ENCODE results near the gene FYN. TPM values are rescaled to one million over a fixed set of nuclear protein-coding genes. Genes with fewer than 3 reads are reported as not detected.

FYN gene
- total and polyA plus RNA-seq, 2 of the 4 experiments (the other 2 are of a cell fraction), result 30.8 to 36.4 TPM

- ChIA-PET POLR2A (ENCODE audit: unreplicated experiment) (no interaction called here), CTCF (no interaction called here)
- Histone ChIP-seq H3K9me1 (ENCODE audit: insufficient read depth, low read length) (peaks cover 8% of the 10 kb centered on the region; the same call in 1 of the 2 replicates), H2BK15ac (ENCODE audit: low read depth, low read length) (no peak overlapping the region), H3K36me3 (ENCODE audit: control insufficient read depth, insufficient read depth, low read length) (peaks cover 1% of the 10 kb centered on the region; the same call in 1 of the 2 replicates), H3K4me3 (ENCODE audit: insufficient read depth, low read depth, low read length) (no peak overlapping the region), H4K5ac (ENCODE audit: low read depth, low read length) (no peak overlapping the region), H4K8ac (ENCODE audit: low read depth in 2 of 2, low read length in 2 of 2) (no peak overlapping the region), H2BK5ac (ENCODE audit: low read depth, low read length, poor library complexity, severe bottlenecking) (no peak overlapping the region), H3K23ac (ENCODE audit: low read depth, low read length) (no peak overlapping the region), H3K4ac (ENCODE audit: low read depth, low read length) (no peak overlapping the region), H2AFZ (replicated peaks; ENCODE audit: low read length, poor library complexity) (no peak overlapping the region), H3K27me3 (ENCODE audit: control insufficient read depth, insufficient read depth, low read length) (no peaks in the 10 kb centered on the region), H3K14ac (replicated peaks; ENCODE audit: low read depth, low read length) (no peak overlapping the region), H3K79me1 (ENCODE audit: low read depth in 1 of 2, low read length in 2 of 2) (no peaks in the 10 kb centered on the region), H2BK20ac (ENCODE audit: low read depth, low read length) (no peak overlapping the region), H3K56ac (ENCODE audit: extremely low read depth, insufficient read depth, low read length) (no peak overlapping the region), H3K4me1 (ENCODE audit: control insufficient read depth, insufficient read depth, low read length) (peaks cover 18% of the 10 kb centered on the region), H3K9ac (ENCODE audit: low read depth, low read length) (no peak overlapping the region), H4K20me1 (ENCODE audit: insufficient read depth, low read length) (no peaks in the 10 kb centered on the region), H2AK9ac (replicated peaks; ENCODE audit: low read depth, low read length, poor library complexity) (no peak overlapping the region), H2AK5ac (ENCODE audit: low read depth, low read length) (no peak overlapping the region), H3K4me2 (ENCODE audit: low read depth, low read length) (no peak overlapping the region), H3K9me3 (ENCODE audit: control insufficient read depth, insufficient read depth, low read length) (no peaks in the 10 kb centered on the region), H3K18ac (ENCODE audit: low read depth, low read length) (no peak overlapping the region), H3K27ac (ENCODE audit: insufficient read depth, low read length) (no peak overlapping the region), H2BK120ac (ENCODE audit: low read depth, low read length) (no peak overlapping the region), H4K91ac (ENCODE audit: insufficient read depth, low read depth, low read length) (no peak overlapping the region)
- no CpG with 5 or more reads among the region's 3 CpGs for WGBS, 2 experiments (ENCODE audit: extremely low coverage in 2 of 2, insufficient read length in 1 of 2)
- TF ChIP-seq, protein P1, sequence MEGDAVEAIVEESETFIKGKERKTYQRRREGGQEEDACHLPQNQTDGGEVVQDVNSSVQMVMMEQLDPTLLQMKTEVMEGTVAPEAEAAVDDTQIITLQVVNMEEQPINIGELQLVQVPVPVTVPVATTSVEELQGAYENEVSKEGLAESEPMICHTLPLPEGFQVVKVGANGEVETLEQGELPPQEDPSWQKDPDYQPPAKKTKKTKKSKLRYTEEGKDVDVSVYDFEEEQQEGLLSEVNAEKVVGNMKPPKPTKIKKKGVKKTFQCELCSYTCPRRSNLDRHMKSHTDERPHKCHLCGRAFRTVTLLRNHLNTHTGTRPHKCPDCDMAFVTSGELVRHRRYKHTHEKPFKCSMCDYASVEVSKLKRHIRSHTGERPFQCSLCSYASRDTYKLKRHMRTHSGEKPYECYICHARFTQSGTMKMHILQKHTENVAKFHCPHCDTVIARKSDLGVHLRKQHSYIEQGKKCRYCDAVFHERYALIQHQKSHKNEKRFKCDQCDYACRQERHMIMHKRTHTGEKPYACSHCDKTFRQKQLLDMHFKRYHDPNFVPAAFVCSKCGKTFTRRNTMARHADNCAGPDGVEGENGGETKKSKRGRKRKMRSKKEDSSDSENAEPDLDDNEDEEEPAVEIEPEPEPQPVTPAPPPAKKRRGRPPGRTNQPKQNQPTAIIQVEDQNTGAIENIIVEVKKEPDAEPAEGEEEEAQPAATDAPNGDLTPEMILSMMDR (conservative IDR thresholded peaks at IDR 0.05; ENCODE audit: low read depth, low read length), result no peak
- no peak for TF ChIP-seq BHLHE40 (IDR thresholded peaks at IDR 0.05; ENCODE audit: low read depth, low read length)
- no peak for TF ChIP-seq MAZ (IDR thresholded peaks at IDR 0.05; ENCODE audit: borderline replicate concordance, low read depth, low read length)
- no peak for TF ChIP-seq MXI1 (IDR thresholded peaks at IDR 0.05; ENCODE audit: borderline replicate concordance, low read depth, low read length)
- TF ChIP-seq, protein P2, sequence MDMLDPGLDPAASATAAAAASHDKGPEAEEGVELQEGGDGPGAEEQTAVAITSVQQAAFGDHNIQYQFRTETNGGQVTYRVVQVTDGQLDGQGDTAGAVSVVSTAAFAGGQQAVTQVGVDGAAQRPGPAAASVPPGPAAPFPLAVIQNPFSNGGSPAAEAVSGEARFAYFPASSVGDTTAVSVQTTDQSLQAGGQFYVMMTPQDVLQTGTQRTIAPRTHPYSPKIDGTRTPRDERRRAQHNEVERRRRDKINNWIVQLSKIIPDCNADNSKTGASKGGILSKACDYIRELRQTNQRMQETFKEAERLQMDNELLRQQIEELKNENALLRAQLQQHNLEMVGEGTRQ (IDR thresholded peaks at IDR 0.05; ENCODE audit: low read depth, low read length), result no peak
- TF ChIP-seq FOS (IDR thresholded peaks at IDR 0.05; ENCODE audit: low read depth, low read length), result no peak
- TF ChIP-seq CEBPB (IDR thresholded peaks at IDR 0.05; ENCODE audit: low read depth, low read length), result no peak
- no peak for TF ChIP-seq SMC3 (IDR thresholded peaks at IDR 0.05; ENCODE audit: low read depth, low read length)
- TF ChIP-seq MAFK (IDR thresholded peaks at IDR 0.05; ENCODE audit: low read depth, low read length), result no peak
- TF ChIP-seq POLR2A (IDR thresholded peaks at IDR 0.05; ENCODE audit: low read depth, low read length), result no peak
- TF ChIP-seq, protein P3, sequence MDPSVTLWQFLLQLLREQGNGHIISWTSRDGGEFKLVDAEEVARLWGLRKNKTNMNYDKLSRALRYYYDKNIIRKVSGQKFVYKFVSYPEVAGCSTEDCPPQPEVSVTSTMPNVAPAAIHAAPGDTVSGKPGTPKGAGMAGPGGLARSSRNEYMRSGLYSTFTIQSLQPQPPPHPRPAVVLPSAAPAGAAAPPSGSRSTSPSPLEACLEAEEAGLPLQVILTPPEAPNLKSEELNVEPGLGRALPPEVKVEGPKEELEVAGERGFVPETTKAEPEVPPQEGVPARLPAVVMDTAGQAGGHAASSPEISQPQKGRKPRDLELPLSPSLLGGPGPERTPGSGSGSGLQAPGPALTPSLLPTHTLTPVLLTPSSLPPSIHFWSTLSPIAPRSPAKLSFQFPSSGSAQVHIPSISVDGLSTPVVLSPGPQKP (IDR thresholded peaks at IDR 0.05; ENCODE audit: borderline replicate concordance, low read depth, low read length), result no peak
- no peak for TF ChIP-seq RFX5 (IDR thresholded peaks at IDR 0.05; ENCODE audit: low read depth, low read length)
- TF ChIP-seq CHD1 (IDR thresholded peaks at IDR 0.05; ENCODE audit: low read depth, low read length), result no peak
- DNase-seq (no peak), ATAC-seq (ENCODE audit: low read depth) (no peak)
- dilution Hi-C loops (cut with HindIII; ENCODE audit: low sequenced_read_pairs, unreplicated experiment) (no loop called here), intact Hi-C loops (cut with micrococcal nuclease) (no loop called here), in situ Hi-C loops (cut with MboI; ENCODE audit: low sequenced_read_pairs) (no loop called here)
- no TSS peak for BruUV-seq (replicated peaks)
Observed at GRCh38 chr6:111660531-111660930, 212.7 kb downstream of the FYN start.

Measured in IMR-90 (cell line).